Measurements from ENCODE around the gene KRT15.

- TF ChIP-seq CTCF (IDR thresholded peaks at IDR 0.05) (no peak), POLR2AphosphoS5 (IDR thresholded peaks at IDR 0.05) (no peak)
Observed at GRCh38 chr17:41555105-41555887, 36.6 kb upstream of the KRT15 start.
